Lower leg skin (tissue), 3 donors: Measurements from ENCODE around the gene STAG1.

Source experiments
- CTCF ChIP-seq, 3 donors: fragments of 450-650 bp; IDR thresholded peaks; one replicate each; pipeline ENCODE4 v1.5.1; 2016; ENCODE audit warnings: antibody characterized with exemption in 3 of 3, mild to moderate bottlenecking in 3 of 3, moderate library complexity in 2 of 3
- POLR2A ChIP-seq, 2 donors: fragments of 450-650 bp; IDR thresholded peaks; one replicate each; pipeline ENCODE4 v1.6.1; 2016 to 2017; ENCODE audit warnings: antibody characterized with exemption in 2 of 2, mild to moderate bottlenecking in 1 of 2, moderate library complexity in 1 of 2

GRCh38 chr3:136617198-136617597 lies 135.0 kb downstream of the STAG1 start:
- no peak for TF ChIP-seq CTCF (IDR thresholded peaks at IDR 0.05)
- TF ChIP-seq POLR2A (IDR thresholded peaks at IDR 0.05), result no peak
